H1 (cell line): ENCODE results near the gene SSTR5. TPM values are rescaled to one million over a fixed set of nuclear protein-coding genes. Genes with fewer than 3 reads are reported as not detected.

Experiments
- CHD1 ChIP-seq: IDR thresholded peaks from 2 replicates; pipeline ENCODE4 v1.6.1; 2012; ENCODE audit warnings: low read depth, low read length, improper control_type of control experiment
- CHD7 ChIP-seq: fragments of 300-600 bp; sonication (generic); IDR thresholded peaks from 2 replicates; pipeline ENCODE4 v1.7.1; 2012; ENCODE audit warnings: low read length, moderate library complexity, mild to moderate bottlenecking, inconsistent platforms; ENCODE audit not compliant: insufficient replicate concordance
- E2F6 ChIP-seq: IDR thresholded peaks from 2 replicates; pipeline ENCODE4 v1.6.1; 2012; ENCODE audit warnings: inconsistent platforms
- GTF2F1 ChIP-seq: IDR thresholded peaks from 2 replicates; pipeline ENCODE4 v1.6.1; 2012; ENCODE audit warnings: low read depth, low read length, improper control_type of control experiment, borderline replicate concordance
- KDM4A ChIP-seq: IDR thresholded peaks from one replicate; pipeline ENCODE4 v1.7.1; 2012; ENCODE audit warnings: low read depth, mild to moderate bottlenecking, moderate library complexity, low read length, inconsistent platforms; ENCODE audit not compliant: severe bottlenecking
- POLR2A ChIP-seq, 2 experiments: IDR thresholded peaks; 1 replicate in 1 of 2; 2 replicates in 1 of 2; pipeline ENCODE4 v1.6.1; 2011; ENCODE audit warnings: low read depth in 2 of 2, low read length in 2 of 2, mild to moderate bottlenecking in 2 of 2; ENCODE audit errors: control extremely low read depth in 1 of 2
- SRF ChIP-seq: IDR thresholded peaks from 2 replicates; pipeline ENCODE4 v1.6.1; 2011; ENCODE audit warnings: mild to moderate bottlenecking, low read depth, low read length, moderate library complexity
- SUZ12 ChIP-seq: fragments of 200-600 bp; sonication (generic); IDR thresholded peaks from 2 replicates; pipeline ENCODE4 v1.6.1; 2012; ENCODE audit warnings: mild to moderate bottlenecking, inconsistent platforms, low read length, moderate library complexity, mixed read lengths
- TBP ChIP-seq: IDR thresholded peaks from 2 replicates; pipeline ENCODE4 v1.6.1; 2011; ENCODE audit warnings: low read depth, low read length, improper control_type of control experiment
- TCF12 ChIP-seq: IDR thresholded peaks from 2 replicates; pipeline ENCODE4 v1.6.1; 2011; ENCODE audit warnings: low read depth, mild to moderate bottlenecking, low read length
- polyA plus RNA-seq, 7 experiments: library from polyadenylated mRNA; depleted of rRNA in 3 of 7; stranded (reverse) in 5 of 7; unstranded in 2 of 7; fragments of >200 nt in 5 of 7; fragments of 200-250 nt in 2 of 7; gene quantifications; 1 replicate in 5 of 7; 2 replicates in 1 of 7; 4 replicates in 1 of 7; pipeline versions ENCODE4 v1.2.1 to v1.2.3, GENCODE V29; 2011 to 2013; ENCODE audit warnings: missing spikeins in 2 of 7, mixed read lengths in 2 of 7
- total RNA-seq: library from RNA; stranded (reverse); fragmentation: NEBNext Ultra II Directional; extraction: Animal tissue kit (Norgen Biotek cat#: 25700); gene quantifications from 2 replicates; pipeline ENCODE4 v1.2.1, GENCODE V29; 2021

The SSTR5 gene
- total and polyA plus RNA-seq, 2 of the 8 experiments (the other 6 are each of a cell fraction or from before 2014, with no cell fraction given) = 0.56 to 0.60 TPM

- TF ChIP-seq CHD7 = no peak
- no peak for TF ChIP-seq CHD1
- no peak for TF ChIP-seq E2F6
- TF ChIP-seq GTF2F1 = no peak
- TF ChIP-seq POLR2A (IDR thresholded peaks at IDR 0.05; ENCODE audit: control extremely low read depth in 1 of 2, low read depth in 2 of 2, low read length in 2 of 2) = no peak
- TF ChIP-seq KDM4A = no peak
- no peak for TF ChIP-seq SUZ12
- TF ChIP-seq TBP = no peak
- no peak for TF ChIP-seq SRF
- no peak for TF ChIP-seq TCF12
Observed at GRCh38 chr16:1035066-1035415, 37.5 kb upstream of the SSTR5 start (continued).
